Metanephros (tissue), 1 donor: ENCODE results near the gene TP53AIP1. TPM values are rescaled to one million over a fixed set of nuclear protein-coding genes. Genes with fewer than 3 reads are reported as not detected.

Experiments used
- total RNA-seq: library from RNA; depleted of rRNA; stranded (reverse); fragments of >200 nt; gene quantifications from one replicate; pipeline ENCODE4 v1.2.3, GENCODE V29; 2014

TP53AIP1 gene, protein sequence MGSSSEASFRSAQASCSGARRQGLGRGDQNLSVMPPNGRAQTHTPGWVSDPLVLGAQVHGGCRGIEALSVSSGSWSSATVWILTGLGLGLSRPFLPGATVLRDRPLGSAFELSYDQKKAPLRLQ
- 0.58 TPM for total RNA-seq

DNA sequence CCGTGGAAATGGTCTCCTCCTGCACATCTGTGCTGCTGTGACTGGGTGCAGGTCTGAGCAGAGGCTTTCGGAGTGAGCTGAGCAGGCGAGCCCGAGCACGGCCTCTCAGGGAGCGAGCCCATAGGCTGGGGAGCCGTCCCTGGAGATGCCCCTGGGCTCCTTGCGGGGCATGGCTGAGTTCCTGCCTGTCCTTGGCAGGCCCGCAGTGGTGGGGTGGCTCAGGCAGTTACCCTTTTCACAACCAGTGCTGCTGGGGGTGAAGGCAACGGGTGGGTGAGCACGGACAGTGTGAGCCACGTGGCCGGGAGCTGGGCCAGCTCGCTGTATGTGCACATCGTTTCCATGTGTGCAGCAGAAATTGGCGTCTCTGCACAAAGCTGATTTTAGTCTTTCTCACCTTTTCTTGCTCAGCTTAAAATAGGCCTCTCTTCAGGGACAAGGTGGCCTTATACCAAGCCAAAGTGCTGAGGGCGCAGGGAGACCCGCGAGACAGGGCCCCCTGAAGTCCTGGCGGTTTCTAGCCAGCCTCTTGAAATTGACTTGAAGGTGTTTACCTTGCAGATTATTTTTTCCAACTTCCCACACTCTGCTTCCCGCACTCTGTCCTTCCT lies at the start of gene TP53AIP1:
TP53AIP1 (minus strand) TSS at position 55 of the 611 bp plus-strand sequence. CDS start 5,053 bp downstream, outside the sequence.

DNA sequence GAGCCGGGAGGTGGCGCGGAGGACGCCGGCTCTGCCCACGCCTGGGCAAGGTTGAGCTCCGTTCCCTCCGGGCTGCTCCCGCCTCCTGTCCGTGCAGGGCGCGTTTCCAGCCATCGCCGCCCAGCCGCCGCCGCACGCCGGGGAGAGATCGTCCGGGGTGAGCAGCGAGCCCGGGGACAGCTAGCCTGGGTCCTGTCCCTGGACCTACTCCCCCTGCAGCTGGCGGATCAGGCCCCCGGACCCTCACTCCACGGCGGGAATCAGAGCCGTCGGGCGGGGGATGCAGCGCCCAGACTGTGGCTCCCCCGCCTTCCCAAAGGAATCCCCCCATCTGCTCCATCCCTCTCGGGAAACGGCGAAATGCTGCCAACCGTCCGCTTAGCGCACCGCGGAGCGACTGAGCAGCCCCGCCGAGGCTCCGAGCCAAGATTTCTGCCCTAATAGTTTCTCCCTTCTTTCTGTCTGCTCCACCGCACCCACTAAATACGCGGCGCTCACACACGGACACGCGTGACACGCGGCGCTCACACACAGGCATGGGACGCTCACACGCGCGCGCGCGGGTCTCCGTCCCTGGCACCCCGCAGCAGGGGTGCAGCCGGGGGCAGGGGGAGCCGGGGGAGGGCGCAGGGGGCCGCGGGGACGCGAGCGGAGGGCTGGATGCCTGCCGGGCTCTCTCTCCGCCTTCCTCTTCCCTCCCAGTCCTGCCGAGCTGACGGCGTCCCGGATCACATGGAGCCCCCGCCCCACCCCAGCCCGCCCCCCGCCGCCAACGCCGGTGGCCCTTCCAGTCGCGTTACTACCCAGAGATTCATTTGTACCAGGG lies 51.9 kb downstream of the TP53AIP1 start, which contains the start of gene KCNJ5:
KCNJ5 (plus strand) TSS at position 814 of the 826 bp plus-strand sequence. CDS start 19,918 bp downstream, outside the sequence.

Other genes with a start within 250 kb of the TP53AIP1 start
- gene FLI1, start 248.8 kb downstream of the TP53AIP1 start, total RNA-seq, result 38.2 TPM
- 120 TPM for gene KCNJ1, start 75.6 kb downstream of the TP53AIP1 start, total RNA-seq
- 4.0 TPM for gene KCNJ5, start 51.5 kb downstream of the TP53AIP1 start, total RNA-seq
- 34.2 TPM for gene ARHGAP32, start 249.5 kb upstream of the TP53AIP1 start, total RNA-seq